ENCODE measurements around the gene PPP2R5B.
"Not testable (repeated sequence)": the region's sequence is repeated elsewhere in the genome, so short reads cannot be mapped to it uniquely, and the experiment has no call there.

PPP2R5B gene

DNA sequence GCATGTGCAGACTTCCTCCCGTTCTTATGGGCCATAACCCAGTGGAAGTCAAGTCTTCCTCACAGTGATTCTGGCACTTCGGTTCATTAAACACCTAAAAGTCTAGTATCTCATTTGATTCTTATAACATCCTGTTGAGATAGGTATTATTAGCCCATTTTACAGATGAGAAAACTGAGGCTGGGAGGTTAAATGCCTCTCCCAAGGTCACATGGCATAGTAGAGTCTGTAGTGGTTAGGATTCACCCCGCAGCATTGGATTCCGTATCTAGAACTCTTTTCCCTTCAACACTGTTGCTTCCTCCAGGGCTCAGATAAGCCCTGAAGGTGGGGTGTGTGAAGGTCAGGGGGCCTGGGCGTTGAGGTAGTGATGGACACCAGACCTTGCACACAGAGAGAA, 7.8 kb downstream of the PPP2R5B start:
- DNase-seq, result no peak

- DNase-seq, result no peak
These were observed 8.9 kb downstream of the PPP2R5B start for GRCh38 chr11:64933213-64933934.

- DNase-seq, result no peak
These were observed 9.6 kb downstream of the PPP2R5B start for GRCh38 chr11:64933935-64934681.

DNA sequence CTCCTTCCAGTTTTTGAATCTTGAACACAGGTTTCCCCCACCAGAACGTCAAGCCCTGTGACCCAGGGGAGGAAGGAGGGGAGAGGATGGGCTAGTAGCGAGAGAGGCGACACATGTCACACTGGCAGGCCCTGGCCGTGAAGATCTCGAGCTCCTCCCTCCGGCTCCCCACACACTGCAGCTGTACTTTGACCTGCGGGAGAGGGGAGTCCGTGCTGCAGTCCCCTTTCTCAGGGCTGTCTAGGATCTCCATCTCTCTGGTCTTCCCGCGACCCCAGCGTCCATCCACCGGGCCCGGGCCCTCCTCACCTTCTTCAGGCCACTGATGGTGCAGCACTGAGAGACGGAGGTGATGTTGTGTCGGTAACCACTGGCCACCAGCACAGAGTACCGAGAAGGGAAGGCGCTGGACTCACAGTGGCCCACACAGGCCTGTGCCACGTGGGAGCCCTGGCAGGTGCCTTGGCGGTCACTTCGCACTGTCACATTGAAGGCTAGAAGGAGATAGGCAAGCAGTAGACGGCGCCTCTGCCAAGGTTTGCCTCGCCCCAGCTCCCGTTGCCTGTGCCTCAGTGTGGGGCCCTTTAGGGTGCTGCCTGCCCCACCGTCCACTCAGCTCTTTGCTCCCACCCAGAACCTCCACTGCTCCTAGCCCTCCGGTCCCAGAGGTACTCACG, 10.3 kb downstream of the PPP2R5B start:
- DNase-seq, result no peak

- DNase-seq, result no peak
These were observed 11.0 kb downstream of the PPP2R5B start, which contains the start of gene GPHA2 for GRCh38 chr11:64935359-64936081. TSS of gene GPHA2 (minus strand) at chr11:64935893. CDS start at chr11:64935460, 433 bp downstream.

DNA sequence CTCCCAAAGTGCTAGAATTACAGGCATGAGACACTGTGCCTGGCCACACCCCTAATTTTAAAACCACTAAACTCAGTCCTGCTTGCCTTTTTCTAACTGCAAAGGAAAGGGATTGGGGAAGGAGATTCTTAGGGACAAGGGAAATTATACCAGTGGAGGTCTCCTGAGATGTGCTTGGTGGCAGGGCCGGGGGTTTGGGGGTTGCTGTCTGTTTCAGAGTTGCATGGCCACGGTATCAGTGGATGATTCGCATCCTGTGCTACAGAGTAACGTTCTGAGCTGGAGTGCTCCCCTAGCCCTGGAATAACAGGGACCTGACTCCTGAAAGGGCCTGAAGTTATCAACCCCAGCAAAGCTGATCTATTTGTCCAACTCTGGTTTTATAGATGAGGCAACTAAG, 12.1 kb downstream of the PPP2R5B start:
- DNase-seq, result no peak

DNA sequence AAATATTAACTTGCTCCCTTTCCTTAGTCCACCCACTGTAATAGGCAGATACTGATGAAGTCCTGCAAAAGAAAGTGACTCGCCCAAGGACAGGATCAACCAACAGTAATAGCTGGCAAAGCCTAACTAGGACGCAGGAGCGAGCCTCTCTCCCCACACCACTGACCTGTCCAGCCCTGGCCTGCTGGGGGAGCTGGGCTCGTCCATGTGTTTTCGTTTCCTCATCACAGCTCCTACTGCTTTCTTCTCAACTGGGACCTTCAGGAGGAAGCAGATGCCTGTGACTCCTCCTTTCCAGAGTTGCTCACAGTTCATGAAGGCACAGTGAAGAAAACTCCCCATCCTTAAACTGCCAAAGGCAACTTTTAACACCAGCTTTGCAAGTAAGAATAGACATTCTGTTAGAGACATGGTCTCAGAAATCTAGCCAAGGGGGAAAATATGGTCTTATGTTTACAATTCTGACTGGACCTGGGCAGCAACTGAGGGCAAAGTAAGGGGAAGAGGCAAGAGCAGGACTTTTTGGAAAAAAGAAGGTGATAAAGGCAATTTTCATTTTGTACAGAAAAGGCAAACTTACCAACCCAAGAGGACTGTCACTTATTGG, 22.8 kb downstream of the PPP2R5B start:
- DNase-seq, result no peak

- no peak for DNase-seq
These were observed 27.0 kb downstream of the PPP2R5B start for GRCh38 chr11:64951529-64951928.

DNA sequence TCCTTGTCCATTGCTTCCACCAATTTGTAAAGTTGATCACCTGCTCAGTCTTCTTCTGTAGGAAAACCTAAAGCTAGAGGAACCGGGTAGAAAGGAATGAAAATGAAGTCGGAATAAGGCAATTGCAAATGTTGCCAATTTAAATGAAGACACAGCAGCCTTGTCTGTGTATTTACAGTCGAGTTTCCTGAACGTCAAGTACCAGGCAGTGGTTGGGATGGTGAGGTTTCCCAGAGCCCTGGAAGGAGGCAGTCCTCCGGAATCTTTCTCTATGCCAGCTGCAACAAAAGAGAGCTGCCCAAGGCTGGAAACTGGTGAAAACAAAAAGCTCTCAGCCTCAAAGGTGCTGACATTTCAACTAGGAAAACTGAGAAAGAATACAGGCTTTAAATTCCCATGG, 29.7 kb downstream of the PPP2R5B start:
- no peak for DNase-seq

DNA sequence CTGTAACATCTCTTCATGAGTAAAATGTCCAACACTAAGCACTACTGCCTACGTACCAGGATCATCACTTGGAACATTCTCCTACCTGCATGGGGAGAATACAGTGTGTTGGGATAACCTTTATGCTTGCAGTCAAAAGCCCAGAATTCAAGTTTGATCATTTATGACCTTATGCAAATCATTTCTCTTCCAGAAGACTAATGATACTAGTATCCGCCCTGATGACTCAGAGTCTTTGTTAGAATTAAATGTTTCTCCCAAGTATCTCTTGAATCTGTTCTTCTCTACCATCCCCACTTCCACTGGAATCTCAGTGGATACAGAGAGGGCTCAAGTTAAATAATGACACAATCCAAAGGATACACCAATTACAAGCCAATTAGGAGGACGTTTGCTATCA, 35.0 kb downstream of the PPP2R5B start:
- DNase-seq, result no peak

- DNase-seq, result no peak
These were observed 36.2 kb downstream of the PPP2R5B start for GRCh38 chr11:64960719-64961118.

- no peak for DNase-seq
These were observed 38.7 kb downstream of the PPP2R5B start for GRCh38 chr11:64963072-64963631.

GRCh38 chr11:64967375-64967774, 42.9 kb downstream of the PPP2R5B start:
- no peak for DNase-seq

GRCh38 chr11:64969209-64969608, 44.7 kb downstream of the PPP2R5B start:
- DNase-seq, result no peak

GRCh38 chr11:64970731-64971151, 46.3 kb downstream of the PPP2R5B start:
- no peak for DNase-seq

- peak; percentile 90 to 92 for DNase-seq
These were observed 47.1 kb downstream of the PPP2R5B start, which contains the start of gene MAJIN for GRCh38 chr11:64971421-64972233. TSS of gene MAJIN (minus strand) at chr11:64972108. CDS start at chr11:64959405, 12,703 bp downstream.

DNA sequence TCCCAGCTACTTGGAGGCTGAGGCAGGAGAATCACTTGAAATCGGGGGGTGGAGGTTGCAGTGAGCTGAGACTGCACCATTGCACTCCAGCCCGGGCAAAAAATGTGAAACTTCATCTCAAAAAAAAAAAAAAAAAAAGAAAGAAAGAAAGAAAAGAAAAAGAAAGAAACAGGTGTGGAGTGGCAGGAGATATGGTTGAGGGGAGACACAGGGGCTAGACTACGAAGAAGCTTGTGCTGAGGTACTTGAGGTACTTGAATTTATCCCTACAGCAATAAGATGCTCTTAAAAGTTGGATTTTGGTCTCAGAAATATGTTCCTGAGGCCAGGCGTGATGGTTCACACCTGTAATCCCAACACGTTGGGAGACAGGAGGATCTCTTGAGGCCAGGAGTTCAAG, 49.6 kb downstream of the PPP2R5B start:
- DNase-seq, result no peak

- no peak for DNase-seq
These were observed 52.2 kb downstream of the PPP2R5B start for GRCh38 chr11:64976651-64977050.

DNA sequence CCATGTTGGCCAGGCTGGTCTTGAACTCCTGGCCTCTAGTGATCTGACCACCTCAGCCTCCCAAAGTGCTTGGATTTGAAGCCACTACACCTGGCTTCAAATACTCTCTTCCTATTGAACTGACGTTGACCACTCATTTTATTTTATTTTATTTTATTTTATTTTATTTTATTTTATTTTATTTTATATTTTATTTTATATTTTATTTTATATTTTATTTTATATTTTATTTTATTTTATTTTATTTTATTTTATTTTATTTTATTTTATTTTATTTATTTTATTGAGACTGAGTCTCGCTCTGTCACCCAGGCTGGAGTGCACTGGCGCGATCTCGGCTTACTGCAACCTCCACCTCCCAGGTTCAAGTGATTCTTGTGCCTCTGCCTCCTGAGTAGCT, 58.9 kb downstream of the PPP2R5B start:
- DNase-seq, result not testable (repeated sequence)

Measured in NCI-H1930 (cell line).